PFSK-1 (cell line): Measurements from ENCODE around the gene MTG1. TPM values are rescaled to one million over a fixed set of nuclear protein-coding genes. Genes with fewer than 3 reads are reported as not detected.
A peak's percentile ranks its signal among the peaks of the same experiment; 100 is the strongest.

Experiments used
- FOXP2 ChIP-seq: optimal IDR thresholded peaks from 2 replicates; pipeline ENCODE3; 2011; ENCODE audit warnings: borderline replicate concordance, control low read depth, inconsistent platforms; ENCODE audit not compliant: insufficient read depth; ENCODE audit errors: extremely low read length, extremely low read depth
- POLR2AphosphoS5 ChIP-seq: IDR thresholded peaks from 2 replicates; pipeline ENCODE4 v1.6.1; 2012; ENCODE audit warnings: low read depth, mild to moderate bottlenecking, control low read depth, low read length, moderate library complexity
- REST ChIP-seq, 2 experiments: IDR thresholded peaks; 2 replicates each; pipeline versions ENCODE4 v1.6.1 to v1.8.0; 2011 to 2012; ENCODE audit warnings: low read depth in 2 of 2, low read length in 2 of 2, control low read depth in 1 of 2, inconsistent platforms in 1 of 2, mild to moderate bottlenecking in 1 of 2, moderate library complexity in 1 of 2; ENCODE audit not compliant: insufficient read depth in 1 of 2
- SIN3A ChIP-seq: IDR thresholded peaks from 2 replicates; pipeline ENCODE4 v1.6.1; 2012; ENCODE audit warnings: mild to moderate bottlenecking, low read length, moderate library complexity, borderline replicate concordance; ENCODE audit not compliant: insufficient read depth
- TAF1 ChIP-seq: IDR thresholded peaks from 2 replicates; pipeline ENCODE4 v1.6.1; 2012; ENCODE audit warnings: low read length, control low read depth, borderline replicate concordance; ENCODE audit not compliant: insufficient read depth
- polyA plus RNA-seq: library from polyadenylated mRNA; unstranded; fragments of >200 nt; gene quantifications from one replicate; pipeline ENCODE4 v1.2.1, GENCODE V29; 2012; ENCODE audit warnings: low read depth, missing spikeins; ENCODE audit not compliant: insufficient read length

The MTG1 gene
- 67.0 TPM for polyA plus RNA-seq

- TF ChIP-seq FOXP2 (peak; percentile 52), TAF1 (peak; percentile 75), POLR2AphosphoS5 (peak; percentile 92), SIN3A (no peak), REST (IDR thresholded peaks at IDR 0.05; ENCODE audit: insufficient read depth in 1 of 2, low read depth in 2 of 2, low read length in 2 of 2) (no peak)
Observed at GRCh38 chr10:133394064-133394663, at the start of gene MTG1. TSS of gene MTG1 (plus strand) at chr10:133394157. CDS start at chr10:133394221, 64 bp downstream.

GRCh38 chr10:133344236-133344635, 49.7 kb upstream of the MTG1 start:
- no peak for TF ChIP-seq FOXP2
- no peak for TF ChIP-seq POLR2AphosphoS5
- no peak for TF ChIP-seq SIN3A
- no peak for TF ChIP-seq TAF1
- TF ChIP-seq REST (IDR thresholded peaks at IDR 0.05; ENCODE audit: insufficient read depth in 1 of 2, low read depth in 2 of 2, low read length in 2 of 2): no peak

GRCh38 chr10:133346413-133346812, 47.5 kb upstream of the MTG1 start:
- no peak for TF ChIP-seq REST (IDR thresholded peaks at IDR 0.05; ENCODE audit: insufficient read depth in 1 of 2, low read depth in 2 of 2, low read length in 2 of 2)
- no peak for TF ChIP-seq FOXP2
- TF ChIP-seq TAF1: no peak
- no peak for TF ChIP-seq SIN3A
- TF ChIP-seq POLR2AphosphoS5: no peak

- TF ChIP-seq FOXP2 (no peak), SIN3A (no peak), POLR2AphosphoS5 (no peak), TAF1 (no peak), REST (IDR thresholded peaks at IDR 0.05; ENCODE audit: insufficient read depth in 1 of 2, low read depth in 2 of 2, low read length in 2 of 2) (no peak)
Observed at GRCh38 chr10:133347710-133348517, 46.0 kb upstream of the MTG1 start.
